ENCODE data around the gene ADARB2. TPM values are rescaled to one million over a fixed set of nuclear protein-coding genes. Genes with fewer than 3 reads are reported as not detected.

The ADARB2 gene
- total RNA-seq, 4 donors from 2014 or later, result 0.32 to 1.6 (median 0.80) TPM

GRCh38 chr10:1573334-1573969 lies 163.9 kb downstream of the ADARB2 start:
- DNase-seq (ENCODE audit: low spot score in 2 of 2), result peak in 1 of 2 donors; percentile 76
- Histone ChIP-seq H3K4me1 (no peaks in the 10 kb centered on the region), H3K36me3 (no peaks in the 10 kb centered on the region), H3K4me3 (no peak overlapping the region), H3K9me3 (no peaks in the 10 kb centered on the region), H3K27me3 (peaks cover 4% of the 10 kb centered on the region), H3K27ac (no peak overlapping the region)
- WGBS, result 84% methylated on average over 13 of the region's 14 CpGs
- TF ChIP-seq EP300 (IDR thresholded peaks at IDR 0.05) (no peak), POLR2A (IDR thresholded peaks at IDR 0.05) (no peak), CTCF (IDR thresholded peaks at IDR 0.05) (no peak), POLR2AphosphoS5 (IDR thresholded peaks at IDR 0.05) (no peak)

DNA sequence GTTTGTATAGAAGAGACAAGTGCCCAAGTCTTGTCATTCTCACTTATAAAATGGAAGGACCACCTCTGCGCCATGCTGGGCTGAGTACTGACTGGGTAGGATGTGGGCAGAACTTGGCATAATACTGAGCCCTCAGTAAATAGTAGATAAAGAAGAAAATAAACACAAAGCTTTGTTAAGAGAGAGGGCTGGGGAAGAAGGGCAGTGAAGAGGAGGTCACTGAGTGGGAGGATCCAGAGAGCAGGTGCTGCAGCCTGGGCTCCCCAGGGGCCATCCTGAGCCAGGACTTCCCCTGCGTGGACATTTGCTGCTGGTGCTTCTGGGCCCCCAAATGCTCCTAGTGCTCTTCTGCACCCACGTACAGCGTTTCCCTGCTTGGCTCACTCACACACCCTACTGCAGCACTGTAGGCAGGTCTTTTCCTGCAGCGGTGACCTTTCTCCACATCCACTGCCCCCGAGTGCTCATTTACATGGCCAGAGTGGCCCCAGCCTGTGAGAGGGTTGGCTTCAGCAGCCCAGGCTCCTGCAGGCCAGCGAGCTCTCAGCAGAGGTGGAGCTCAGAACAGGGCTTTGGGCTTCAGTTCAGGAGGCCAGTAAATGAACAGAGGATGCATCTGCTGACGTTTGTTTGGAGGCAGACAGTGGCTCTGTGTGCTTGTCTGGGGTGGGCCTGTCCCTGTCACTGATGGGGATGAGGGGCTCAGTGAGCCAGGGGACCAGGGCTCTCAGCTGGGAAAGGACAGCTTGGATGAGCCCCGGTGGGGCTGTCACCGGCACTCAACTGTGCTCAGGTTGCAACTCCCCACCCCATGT lies 164.6 kb downstream of the ADARB2 start:
- WGBS, result 42% methylated on average over 8 of the region's 10 CpGs
- Histone ChIP-seq H3K36me3 (no peaks in the 10 kb centered on the region), H3K27me3 (peaks cover 4% of the 10 kb centered on the region), H3K27ac (no peak overlapping the region), H3K4me1 (no peaks in the 10 kb centered on the region), H3K9me3 (no peaks in the 10 kb centered on the region), H3K4me3 (no peak overlapping the region)
- DNase-seq (ENCODE audit: low spot score in 2 of 2), result peak in 1 of 2 donors; percentile 50
- TF ChIP-seq POLR2A (IDR thresholded peaks at IDR 0.05) (no peak), POLR2AphosphoS5 (IDR thresholded peaks at IDR 0.05) (no peak), EP300 (IDR thresholded peaks at IDR 0.05) (no peak), CTCF (IDR thresholded peaks at IDR 0.05) (no peak)

DNA sequence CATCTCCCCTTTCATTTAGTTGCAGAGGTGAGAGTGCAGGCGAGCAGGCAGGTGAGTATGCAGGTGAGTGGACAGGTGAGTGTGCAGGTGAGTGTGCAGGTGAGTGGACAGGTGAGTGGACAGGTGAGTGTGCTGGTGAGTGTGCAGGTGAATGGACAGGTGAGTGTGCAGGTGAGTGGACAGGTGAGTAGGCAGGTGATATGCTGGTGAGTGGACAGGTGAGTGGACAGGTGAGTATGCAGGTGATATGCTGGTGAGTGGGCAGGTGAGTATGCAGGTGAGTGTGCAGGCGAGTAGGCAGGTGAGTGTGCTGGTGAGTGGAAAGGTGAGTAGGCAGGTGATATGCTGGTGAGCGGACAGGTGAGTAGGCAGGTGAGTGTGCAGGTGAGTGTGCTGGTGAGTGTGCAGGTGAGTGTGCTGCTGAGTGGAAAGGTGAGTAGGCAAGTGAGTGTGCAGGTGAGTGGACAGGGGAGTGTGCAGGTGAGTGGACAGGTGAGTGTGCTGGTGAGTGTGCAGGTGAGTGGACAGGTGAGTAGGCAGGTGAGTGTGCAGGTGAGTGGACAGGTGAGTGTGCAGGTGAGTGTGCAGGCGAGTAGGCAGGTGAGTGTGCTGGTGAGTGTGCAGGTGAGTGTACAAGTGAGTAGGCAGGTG lies 165.6 kb downstream of the ADARB2 start:
- DNase-seq (ENCODE audit: low spot score in 2 of 2), result peak in 1 of 2 donors; percentile 21
- TF ChIP-seq POLR2A (IDR thresholded peaks at IDR 0.05), result no peak
- 87% methylated on average over 4 of the region's 4 CpGs for WGBS
- Histone ChIP-seq H3K4me3 (no peak overlapping the region), H3K4me1 (no peaks in the 10 kb centered on the region), H3K36me3 (no peaks in the 10 kb centered on the region), H3K27me3 (peaks cover 7% of the 10 kb centered on the region), H3K9me3 (no peaks in the 10 kb centered on the region), H3K27ac (no peak overlapping the region)

DNA sequence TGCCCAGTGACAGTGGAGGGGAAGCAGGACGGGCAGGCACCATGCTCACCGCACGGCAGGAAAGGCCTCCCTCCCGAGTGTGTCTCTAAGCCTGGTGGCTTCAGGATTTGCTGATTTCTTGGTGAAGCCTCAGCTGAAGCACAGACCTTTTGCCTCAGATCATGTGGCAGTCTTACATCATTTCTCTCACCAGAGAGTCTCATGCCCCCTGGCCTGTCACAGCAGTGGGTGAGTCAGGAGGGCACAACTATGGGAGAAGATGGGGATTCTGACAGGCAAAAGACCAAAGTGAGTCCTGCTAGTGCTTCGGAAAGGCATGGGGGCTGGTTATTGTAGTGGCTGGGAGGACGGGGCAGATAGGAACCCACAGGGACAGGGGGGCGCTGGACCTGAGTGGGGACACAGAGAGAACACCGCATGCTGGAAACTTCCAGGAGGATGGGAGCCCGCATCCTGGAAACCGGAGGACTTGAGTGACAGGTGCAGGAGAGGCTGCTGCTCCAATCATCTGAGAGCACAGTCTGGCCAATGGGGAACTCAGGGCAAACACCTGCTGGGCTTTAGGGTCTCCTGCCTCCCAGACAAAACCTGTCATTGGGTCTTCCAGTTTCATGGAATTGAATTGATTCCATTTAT lies 166.8 kb downstream of the ADARB2 start:
- 75% methylated on average over 10 of the region's 10 CpGs for WGBS
- peak in 1 of 2 donors; percentile 52 for DNase-seq (ENCODE audit: low spot score in 2 of 2)
- H3K4me1 ChIP-seq, result no peaks in the 10 kb centered on the region
- no peak overlapping the region for H3K27ac ChIP-seq
- H3K36me3 ChIP-seq, result no peaks in the 10 kb centered on the region
- TF ChIP-seq CTCF (IDR thresholded peaks at IDR 0.05) (no peak), POLR2A (IDR thresholded peaks at IDR 0.05) (no peak), POLR2AphosphoS5 (IDR thresholded peaks at IDR 0.05) (no peak), EP300 (IDR thresholded peaks at IDR 0.05) (no peak)
- peaks cover 6% of the 10 kb centered on the region for H3K27me3 ChIP-seq
- H3K4me3 ChIP-seq, result no peak overlapping the region
- H3K9me3 ChIP-seq, result no peaks in the 10 kb centered on the region

GRCh38 chr10:1569208-1569607 lies 168.1 kb downstream of the ADARB2 start:
- DNase-seq (ENCODE audit: low spot score in 2 of 2), result peak in 1 of 2 donors; percentile 63
- Histone ChIP-seq H3K9me3 (no peaks in the 10 kb centered on the region), H3K36me3 (no peaks in the 10 kb centered on the region), H3K27ac (no peak overlapping the region), H3K4me1 (no peaks in the 10 kb centered on the region), H3K27me3 (peaks cover 3% of the 10 kb centered on the region), H3K4me3 (no peak overlapping the region)
- TF ChIP-seq EP300 (IDR thresholded peaks at IDR 0.05), result no peak
- TF ChIP-seq POLR2AphosphoS5 (IDR thresholded peaks at IDR 0.05), result no peak
- no peak for TF ChIP-seq CTCF (IDR thresholded peaks at IDR 0.05)
- no peak for TF ChIP-seq POLR2A (IDR thresholded peaks at IDR 0.05)
- WGBS, result 79% methylated on average over 8 of the region's 8 CpGs

All from suprapubic skin (tissue), 4 donors.